HepG2 (cell line): ENCODE results near the gene NTN3. TPM values are rescaled to one million over a fixed set of nuclear protein-coding genes. Genes with fewer than 3 reads are reported as not detected.

Experiments used
- DRAP1 ChIP-seq: IDR thresholded peaks from 2 replicates; pipeline ENCODE4 v1.6.1; 2016; ENCODE audit warnings: missing genetic modification reagents, missing compliant biosample characterization
- EED ChIP-seq: sonication (generic); formaldehyde crosslinking; IDR thresholded peaks from 2 replicates; pipeline ENCODE4 v1.5.0; 2020; ENCODE audit warnings: mild to moderate bottlenecking, missing genetic modification reagents
- EZH2 ChIP-seq: conservative IDR thresholded peaks from 2 replicates; pipeline ENCODE4 v1.6.1; 2012; ENCODE audit warnings: mild to moderate bottlenecking, low read depth, low read length, moderate library complexity
- GPN1 ChIP-seq: sonication (generic); formaldehyde crosslinking; IDR thresholded peaks from 2 replicates; pipeline ENCODE4 v1.5.1; 2020; ENCODE audit warnings: missing genetic modification reagents, borderline replicate concordance
- KMT2A ChIP-seq: sonication (generic); formaldehyde crosslinking; IDR thresholded peaks from 2 replicates; pipeline ENCODE4 v1.4.0; 2020; ENCODE audit warnings: missing genetic modification reagents
- MLXIP ChIP-seq: sonication (generic); formaldehyde crosslinking; IDR thresholded peaks from 2 replicates; pipeline ENCODE4 v1.9.0; 2021; ENCODE audit warnings: missing genetic modification reagents, borderline replicate concordance
- NFKB2 ChIP-seq: sonication (generic); formaldehyde crosslinking; IDR thresholded peaks from 2 replicates; pipeline ENCODE4 v1.4.0; 2020; ENCODE audit warnings: missing genetic modification reagents, borderline replicate concordance
- REST ChIP-seq, 2 experiments: IDR thresholded peaks; 2 replicates each; pipeline ENCODE4 v1.6.1; 2011 to 2012; ENCODE audit warnings: low read length in 2 of 2, borderline replicate concordance in 1 of 2, low read depth in 1 of 2, mild to moderate bottlenecking in 1 of 2, moderate library complexity in 1 of 2
- SKIL ChIP-seq: sonication (generic); formaldehyde crosslinking; IDR thresholded peaks from 2 replicates; pipeline ENCODE4 v1.8.0; 2022; ENCODE audit warnings: missing genetic modification reagents, mild to moderate bottlenecking, moderate library complexity, borderline replicate concordance
- SMYD3 ChIP-seq: sonication (generic); formaldehyde crosslinking; IDR thresholded peaks from 2 replicates; pipeline ENCODE4 v1.8.1; 2023; ENCODE audit warnings: mild to moderate bottlenecking, missing genetic modification reagents
- SRF ChIP-seq: IDR thresholded peaks from 2 replicates; pipeline ENCODE4 v1.6.1; 2011; ENCODE audit warnings: mild to moderate bottlenecking, low read depth, low read length, moderate library complexity
- SRSF4 ChIP-seq: fragments of 200-400 bp; formaldehyde crosslinking; IDR thresholded peaks from one replicate; pipeline ENCODE4 v1.6.1; 2018; ENCODE audit warnings: mild to moderate bottlenecking, low read depth, low read length, moderate library complexity; ENCODE audit not compliant: poor library complexity, severe bottlenecking
- STAT6 ChIP-seq: sonication (generic); formaldehyde crosslinking; IDR thresholded peaks from 2 replicates; pipeline ENCODE4 v1.4.0; 2020; ENCODE audit warnings: missing genetic modification reagents, mild to moderate bottlenecking, borderline replicate concordance
- ZKSCAN8 ChIP-seq: IDR thresholded peaks from 2 replicates; pipeline ENCODE4 v1.6.1; 2016; ENCODE audit warnings: borderline replicate concordance, missing genetic modification reagents, missing compliant biosample characterization
- ZNF263 ChIP-seq: sonication (generic); formaldehyde crosslinking; IDR thresholded peaks from 2 replicates; pipeline ENCODE4 v1.4.0; 2020; ENCODE audit warnings: missing genetic modification reagents
- polyA plus RNA-seq, 8 experiments: library from polyadenylated mRNA; depleted of rRNA in 3 of 8; stranded (reverse) in 7 of 8; unstranded in 1 of 8; fragments of >200 nt; fragmentation: Illumina TruSeq in 4 of 8; extraction: Trizol in 4 of 8; gene quantifications; 2 replicates each; pipeline versions ENCODE4 v1.2.1 to v1.2.3, GENCODE V29; 2011 to 2016; ENCODE audit warnings: low read depth in 4 of 8, missing spikeins in 1 of 8, mixed read lengths in 1 of 8; ENCODE audit not compliant: insufficient read depth in 1 of 8
- total RNA-seq, 5 experiments: library from RNA; depleted of rRNA; stranded (reverse); fragments of >200 nt; fragmentation: Illumina TruSeq; extraction: Trizol; gene quantifications; 2 replicates each; pipeline ENCODE4 v1.2.3, GENCODE V29; 2016; ENCODE audit warnings: low read depth in 1 of 5

NTN3 gene
- total and polyA plus RNA-seq, 2 of the 13 experiments (the other 11 are each of a cell fraction or from before 2014, with no cell fraction given): 0.09 to 0.20 TPM

GRCh38 chr16:2520097-2520783 lies 49.1 kb downstream of the NTN3 start, which contains the start of gene AMDHD2 (continued):
- no peak for TF ChIP-seq MLXIP (CRISPR knock-in tag)
- 0 out of 2 replicates have a peak, but pooled peaks have one; percentile 41 for TF ChIP-seq NFKB2 (CRISPR knock-in tag)
- TF ChIP-seq STAT6 (CRISPR knock-in tag): no peak
- TF ChIP-seq REST (IDR thresholded peaks at IDR 0.05; ENCODE audit: borderline replicate concordance in 1 of 2, low read depth in 1 of 2, low read length in 2 of 2): peak in 1 of 2 experiments; percentile 24; a peak in 1 of 4 replicates
- TF ChIP-seq SMYD3 (CRISPR knock-in tag): no peak
- TF ChIP-seq SRSF4: no peak
- TF ChIP-seq EED: no peak
- TF ChIP-seq EZH2: no peak
- no peak for TF ChIP-seq ZKSCAN8 (CRISPR knock-in tag)
- no peak for TF ChIP-seq KMT2A (CRISPR knock-in tag)
- TF ChIP-seq SKIL (CRISPR knock-in tag): no peak
- no peak for TF ChIP-seq ZNF263 (CRISPR knock-in tag)
- no peak for TF ChIP-seq GPN1 (CRISPR knock-in tag)
- no peak for TF ChIP-seq DRAP1 (CRISPR knock-in tag)
- no peak for TF ChIP-seq SRF
